K562 (cell line): ENCODE measurements around the gene NPFFR1. TPM values are rescaled to one million over a fixed set of nuclear protein-coding genes. Genes with fewer than 3 reads are reported as not detected.

Source experiments
- CHD7 ChIP-seq: fragments of 200-600 bp; sonication (generic); IDR thresholded peaks from one replicate; pipeline ENCODE4 v1.6.1; 2012; ENCODE audit warnings: mild to moderate bottlenecking, low read depth, low read length, inconsistent platforms
- GATAD2A ChIP-seq: fragments of 450-650 bp; IDR thresholded peaks from 2 replicates; pipeline ENCODE4 v1.6.1; 2017
- KDM1A ChIP-seq, 2 experiments: fragments of 450-650 bp; IDR thresholded peaks; 2 replicates each; pipeline ENCODE4 v1.6.1; 2016; ENCODE audit warnings: mild to moderate bottlenecking in 2 of 2
- MEF2D ChIP-seq: conservative IDR thresholded peaks from 2 replicates; pipeline ENCODE4 v1.6.1; 2016; ENCODE audit warnings: low read depth, missing genetic modification characterization, missing compliant biosample characterization
- MYC ChIP-seq, 2 experiments: fragments of 250-450 bp in 1 of 2; sonication (Bioruptor Pico) in 1 of 2; IDR thresholded peaks; 2 replicates each; pipeline versions ENCODE4 v1.5.1 to v1.6.1; 2012 to 2021; ENCODE audit warnings: low read depth in 2 of 2, borderline replicate concordance in 1 of 2, improper control_type of control experiment in 1 of 2, low read length in 1 of 2, mild to moderate bottlenecking in 1 of 2, moderate library complexity in 1 of 2
- RHOXF2B ChIP-seq: fragments of 250-450 bp; sonication (Bioruptor Pico); conservative IDR thresholded peaks from 2 replicates; pipeline ENCODE4 v1.5.1; 2021
- SP1 ChIP-seq: sonication (generic); formaldehyde crosslinking; IDR thresholded peaks from 2 replicates; pipeline ENCODE4 v1.8.1; 2022; ENCODE audit warnings: mild to moderate bottlenecking, missing genetic modification reagents
- TCF15 ChIP-seq: fragments of 250-450 bp; sonication (Bioruptor Pico); IDR thresholded peaks from 2 replicates; pipeline ENCODE4 v1.8.0; 2022; ENCODE audit warnings: moderate library complexity, mild to moderate bottlenecking, inconsistent platforms
- THRAP3 ChIP-seq: fragments of 450-650 bp; IDR thresholded peaks from 2 replicates; pipeline ENCODE4 v1.6.1; 2016; ENCODE audit warnings: mild to moderate bottlenecking, inconsistent platforms, borderline replicate concordance
- U2AF1 ChIP-seq: fragments of 200-400 bp; formaldehyde crosslinking; optimal IDR thresholded peaks from 2 replicates; pipeline ENCODE3; 2017; ENCODE audit warnings: mild to moderate bottlenecking, low read depth, low read length, moderate library complexity
- ZNF655 ChIP-seq: fragments of 250-450 bp; sonication (Bioruptor Pico); IDR thresholded peaks from 2 replicates; pipeline ENCODE4 v1.5.0; 2021
- polyA plus RNA-seq, 8 experiments: library from polyadenylated mRNA; depleted of rRNA in 4 of 8; stranded (reverse) in 5 of 8; unstranded in 3 of 8; fragments of >200 nt; fragmentation: Nextera tagmentation in 2 of 8; fragmentation: Illumina TruSeq in 1 of 8; extraction: Ambion mirVana in 2 of 8; extraction: Trizol in 1 of 8; gene quantifications; 2 replicates each; pipeline versions ENCODE4 v1.2.1 to v1.2.3, GENCODE V29; 2011 to 2014; ENCODE audit warnings: inconsistent platforms in 1 of 8, missing spikeins in 1 of 8
- total RNA-seq, 7 experiments: library from RNA; depleted of rRNA in 6 of 7; stranded (reverse); fragments of >200 nt in 6 of 7; fragmentation: Illumina TruSeq in 2 of 7; extraction: Trizol in 2 of 7; gene quantifications; 2 replicates each; pipeline versions ENCODE4 v1.2.1 to v1.2.3, GENCODE V29; 2011 to 2021; ENCODE audit warnings: low replicate concordance in 1 of 7

The NPFFR1 gene
- total and polyA plus RNA-seq, 9 of the 15 experiments (the other 6 are each of a cell fraction or from before 2014, with no cell fraction given), result under 0.01 TPM; not detected in 8

- TF ChIP-seq RHOXF2B (CRISPR knock-in tag) (0 out of 2 replicates have a peak, but pooled peaks have one; percentile 10), CHD7 (no peak), THRAP3 (no peak), SP1 (CRISPR knock-in tag) (peak; percentile 73), U2AF1 (peak; percentile 95), ZNF655 (CRISPR knock-in tag) (no peak), TCF15 (no peak), MEF2D (tag) (peak; percentile 44; the same call in 1 of the 2 replicates), GATAD2A (0 out of 2 replicates have a peak, but pooled peaks have one; percentile 42), KDM1A (IDR thresholded peaks at IDR 0.05) (peak; percentile 35 to 49; a peak in 2 of 4 replicates), MYC (IDR thresholded peaks at IDR 0.05; ENCODE audit: low read depth, low read length) (peak; percentile 99), MYC (CRISPR knock-in tag; IDR thresholded peaks at IDR 0.05; ENCODE audit: borderline replicate concordance, low read depth) (peak; percentile 85; the same call in 1 of the 2 replicates)
Observed at GRCh38 chr10:70233109-70233938, 50.5 kb downstream of the NPFFR1 start, which contains the start of gene PPA1 (continued).
